Ishikawa (cell line): ENCODE measurements around the gene CCDC106.

Source experiments
- CREB1 ChIP-seq: IDR thresholded peaks from 2 replicates; pipeline ENCODE4 v1.6.1; 2012; ENCODE audit warnings: low read depth
- EP300 ChIP-seq: IDR thresholded peaks from 2 replicates; pipeline ENCODE4 v1.6.1; 2012; ENCODE audit warnings: borderline replicate concordance
- NFIC ChIP-seq: IDR thresholded peaks from 2 replicates; pipeline ENCODE4 v1.6.1; 2012
- TCF12 ChIP-seq: IDR thresholded peaks from 2 replicates; pipeline ENCODE4 v1.6.1; 2012; ENCODE audit warnings: low read depth
- YY1 ChIP-seq: IDR thresholded peaks from 2 replicates; pipeline ENCODE4 v1.6.1; 2012; ENCODE audit warnings: low read depth
- ZBTB7A ChIP-seq: IDR thresholded peaks from 2 replicates; pipeline ENCODE4 v1.6.1; 2012; ENCODE audit warnings: low read depth
- TF ChIP-seq, protein P1 (sequence below): IDR thresholded peaks from 2 replicates; pipeline ENCODE4 v1.6.1; 2012; ENCODE audit warnings: low read depth, mild to moderate bottlenecking
- TF ChIP-seq, protein P2 (sequence below): IDR thresholded peaks from 2 replicates; pipeline ENCODE4 v1.6.1; 2012

DNA sequence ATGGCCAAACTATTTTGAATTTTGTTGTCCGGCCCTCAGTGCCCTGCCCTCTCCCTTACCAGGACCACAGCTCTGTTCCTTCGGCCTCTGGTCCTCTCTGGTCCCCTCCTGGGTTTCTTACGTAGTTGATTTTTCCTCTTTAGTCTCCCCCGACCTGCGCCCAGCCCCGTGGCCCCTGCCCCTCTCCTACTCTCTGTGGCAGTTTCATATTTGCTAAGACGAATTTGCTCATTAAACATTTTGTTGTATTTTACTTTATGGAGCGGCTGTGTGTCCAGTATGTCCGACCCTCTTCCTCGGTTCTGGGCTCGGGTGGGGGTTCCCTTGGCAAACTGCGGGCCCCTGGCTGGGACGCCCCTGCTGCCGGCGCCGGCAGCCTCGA is 26.4 kb downstream of the CCDC106 start:
- no peak for TF ChIP-seq CREB1
- TF ChIP-seq NFIC = no peak
- TF ChIP-seq, protein P1, sequence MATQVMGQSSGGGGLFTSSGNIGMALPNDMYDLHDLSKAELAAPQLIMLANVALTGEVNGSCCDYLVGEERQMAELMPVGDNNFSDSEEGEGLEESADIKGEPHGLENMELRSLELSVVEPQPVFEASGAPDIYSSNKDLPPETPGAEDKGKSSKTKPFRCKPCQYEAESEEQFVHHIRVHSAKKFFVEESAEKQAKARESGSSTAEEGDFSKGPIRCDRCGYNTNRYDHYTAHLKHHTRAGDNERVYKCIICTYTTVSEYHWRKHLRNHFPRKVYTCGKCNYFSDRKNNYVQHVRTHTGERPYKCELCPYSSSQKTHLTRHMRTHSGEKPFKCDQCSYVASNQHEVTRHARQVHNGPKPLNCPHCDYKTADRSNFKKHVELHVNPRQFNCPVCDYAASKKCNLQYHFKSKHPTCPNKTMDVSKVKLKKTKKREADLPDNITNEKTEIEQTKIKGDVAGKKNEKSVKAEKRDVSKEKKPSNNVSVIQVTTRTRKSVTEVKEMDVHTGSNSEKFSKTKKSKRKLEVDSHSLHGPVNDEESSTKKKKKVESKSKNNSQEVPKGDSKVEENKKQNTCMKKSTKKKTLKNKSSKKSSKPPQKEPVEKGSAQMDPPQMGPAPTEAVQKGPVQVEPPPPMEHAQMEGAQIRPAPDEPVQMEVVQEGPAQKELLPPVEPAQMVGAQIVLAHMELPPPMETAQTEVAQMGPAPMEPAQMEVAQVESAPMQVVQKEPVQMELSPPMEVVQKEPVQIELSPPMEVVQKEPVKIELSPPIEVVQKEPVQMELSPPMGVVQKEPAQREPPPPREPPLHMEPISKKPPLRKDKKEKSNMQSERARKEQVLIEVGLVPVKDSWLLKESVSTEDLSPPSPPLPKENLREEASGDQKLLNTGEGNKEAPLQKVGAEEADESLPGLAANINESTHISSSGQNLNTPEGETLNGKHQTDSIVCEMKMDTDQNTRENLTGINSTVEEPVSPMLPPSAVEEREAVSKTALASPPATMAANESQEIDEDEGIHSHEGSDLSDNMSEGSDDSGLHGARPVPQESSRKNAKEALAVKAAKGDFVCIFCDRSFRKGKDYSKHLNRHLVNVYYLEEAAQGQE = no peak
- TF ChIP-seq, protein P2, sequence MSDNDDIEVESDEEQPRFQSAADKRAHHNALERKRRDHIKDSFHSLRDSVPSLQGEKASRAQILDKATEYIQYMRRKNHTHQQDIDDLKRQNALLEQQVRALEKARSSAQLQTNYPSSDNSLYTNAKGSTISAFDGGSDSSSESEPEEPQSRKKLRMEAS = no peak
- no peak for TF ChIP-seq ZBTB7A
- no peak for TF ChIP-seq TCF12
- no peak for TF ChIP-seq YY1
- TF ChIP-seq EP300 = no peak
